Hippocampal formation (tissue), 2 donors: ENCODE data around the gene DPYSL4.
"Not testable (repeated sequence)": the region's sequence is repeated elsewhere in the genome, so short reads cannot be mapped to it uniquely, and the experiment has no call there.

Experiments used
- DNase-seq, 2 donors: peaks; one replicate each; lab custom pipeline; 2025; lab: John Stamatoyannopoulos, UW

DPYSL4 gene

DNA sequence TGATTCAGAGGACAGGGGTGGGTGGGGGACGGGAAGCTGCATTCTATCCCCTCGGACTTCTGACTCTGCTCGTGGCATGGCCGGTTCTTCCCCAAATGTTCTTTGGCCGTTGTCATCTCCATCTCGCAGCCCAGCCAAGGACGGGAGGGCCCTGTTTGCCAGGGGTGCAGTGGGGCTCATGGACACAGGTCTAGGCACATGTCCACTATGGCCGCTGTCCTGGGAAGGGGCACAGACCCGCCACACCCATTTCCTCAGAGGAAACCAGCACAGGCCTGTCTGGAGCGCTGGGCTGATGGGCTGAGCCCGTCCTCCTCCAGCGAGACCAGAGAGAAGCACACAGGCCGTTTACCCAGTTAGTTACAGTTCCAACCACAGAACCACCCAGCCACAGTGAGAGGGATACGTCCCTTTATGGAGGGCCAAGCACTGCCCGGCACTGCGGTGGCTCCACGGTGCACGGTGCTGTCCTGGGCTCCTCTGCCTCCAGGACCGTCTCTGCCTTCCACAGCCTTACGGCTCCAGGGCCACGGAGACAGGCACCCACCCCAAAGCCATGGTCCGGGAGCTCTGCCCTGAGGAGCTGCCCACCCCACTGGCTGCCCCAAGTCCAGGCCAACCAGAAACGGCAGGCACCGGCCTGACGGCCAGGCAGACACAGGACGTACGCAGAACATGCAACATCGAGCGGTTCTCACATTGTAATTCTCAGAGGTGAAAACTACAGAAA, 20.2 kb downstream of the DPYSL4 start:
- DNase-seq, result no peak

- no peak for DNase-seq
These were observed 21.1 kb downstream of the DPYSL4 start for GRCh38 chr10:132207536-132208461.

- no peak for DNase-seq
These were observed 21.8 kb downstream of the DPYSL4 start for GRCh38 chr10:132208462-132209050.

- no peak for DNase-seq
These were observed 22.4 kb downstream of the DPYSL4 start for GRCh38 chr10:132209130-132209529.

DNA sequence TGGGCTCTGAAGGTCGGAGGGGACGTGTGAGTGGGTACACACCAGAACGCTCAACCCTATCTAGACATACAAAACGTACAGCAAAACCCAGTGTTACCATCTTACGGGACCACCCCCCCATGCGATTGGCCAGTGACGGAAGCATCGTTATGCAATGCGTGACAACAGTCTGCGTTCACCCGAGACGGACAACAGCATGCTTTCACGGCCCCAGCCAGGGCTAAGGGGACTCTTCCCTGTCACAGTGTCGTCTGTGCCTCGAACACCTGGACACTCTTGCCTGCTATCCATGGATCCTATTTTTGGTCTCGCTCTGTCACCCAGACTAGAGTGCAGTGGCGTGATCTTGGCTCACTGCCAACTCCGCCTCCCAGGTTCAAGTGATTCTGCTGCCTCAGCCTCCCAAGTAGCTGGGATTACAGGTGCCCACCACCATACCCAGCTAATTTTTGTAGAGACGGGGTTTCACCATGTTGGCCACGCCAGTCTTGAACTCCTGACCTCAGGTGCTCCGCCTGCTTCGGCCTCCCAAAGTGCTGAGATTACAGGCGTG, 23.3 kb downstream of the DPYSL4 start:
- no peak for DNase-seq

DNA sequence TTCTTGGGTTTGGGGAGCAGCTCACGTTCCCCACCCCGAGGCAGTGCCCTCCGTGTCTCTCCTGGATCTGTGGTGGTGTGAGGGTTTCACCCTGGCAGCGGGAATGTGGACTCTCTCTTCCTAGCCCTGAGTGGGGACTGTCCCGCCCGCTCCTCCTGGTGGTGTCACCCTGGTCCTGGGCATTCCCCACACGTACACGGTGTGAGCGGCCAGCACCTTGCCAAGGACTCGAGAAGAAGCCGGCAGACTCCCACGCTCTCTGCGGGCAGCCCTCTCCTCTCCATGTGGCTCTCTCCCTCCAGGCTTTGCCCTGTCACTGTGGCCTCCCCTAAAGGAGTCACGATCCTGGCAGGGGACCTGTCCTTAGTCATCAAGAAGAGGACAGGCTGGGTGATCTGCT, 24.0 kb downstream of the DPYSL4 start:
- DNase-seq, result no peak

GRCh38 chr10:132211246-132211645, 24.5 kb downstream of the DPYSL4 start:
- no peak for DNase-seq

DNA sequence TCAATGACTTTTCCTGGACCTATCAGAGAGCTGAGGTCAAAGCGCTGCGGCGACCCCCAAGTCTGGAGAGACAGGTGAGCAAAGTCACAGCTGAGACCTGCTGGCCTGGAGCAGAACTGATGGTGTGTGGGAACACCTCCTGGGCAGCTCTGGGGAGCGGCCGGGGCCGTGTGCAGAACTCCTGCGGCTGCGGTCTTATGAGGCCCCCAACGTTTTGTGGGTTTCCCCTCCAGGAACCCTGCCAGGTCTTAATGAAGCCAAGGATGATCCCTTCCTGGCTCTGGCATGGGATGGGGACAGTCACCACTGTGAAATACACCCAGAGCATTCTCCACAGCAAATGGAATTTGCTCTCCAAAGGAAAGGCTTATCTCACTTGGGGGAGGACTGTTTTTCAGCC, 26.1 kb downstream of the DPYSL4 start:
- DNase-seq, result no peak

- no peak for DNase-seq
These were observed 27.2 kb downstream of the DPYSL4 start for GRCh38 chr10:132213917-132214316.

DNA sequence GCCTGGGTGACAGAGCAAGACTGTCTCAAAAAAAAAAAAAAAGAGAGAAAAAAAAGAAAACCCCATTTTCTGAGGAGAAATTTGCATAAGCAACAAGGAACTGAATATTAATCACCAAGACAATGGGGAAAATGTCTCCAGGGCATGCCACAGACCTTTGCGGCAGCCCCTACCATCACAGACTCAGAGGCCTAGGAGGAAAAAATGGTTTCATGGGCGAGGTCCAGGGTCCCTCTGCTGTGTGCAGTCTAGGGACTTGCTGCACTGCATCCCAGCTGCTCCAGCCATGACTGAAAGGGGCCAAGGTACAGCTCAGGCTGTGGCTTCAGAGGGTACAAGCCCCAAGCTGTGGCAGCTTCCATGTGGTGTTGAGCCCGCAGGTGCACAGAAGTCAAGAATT, 29.7 kb downstream of the DPYSL4 start:
- not testable (repeated sequence) for DNase-seq

GRCh38 chr10:132219486-132219885, 32.7 kb downstream of the DPYSL4 start:
- DNase-seq, result no peak

DNA sequence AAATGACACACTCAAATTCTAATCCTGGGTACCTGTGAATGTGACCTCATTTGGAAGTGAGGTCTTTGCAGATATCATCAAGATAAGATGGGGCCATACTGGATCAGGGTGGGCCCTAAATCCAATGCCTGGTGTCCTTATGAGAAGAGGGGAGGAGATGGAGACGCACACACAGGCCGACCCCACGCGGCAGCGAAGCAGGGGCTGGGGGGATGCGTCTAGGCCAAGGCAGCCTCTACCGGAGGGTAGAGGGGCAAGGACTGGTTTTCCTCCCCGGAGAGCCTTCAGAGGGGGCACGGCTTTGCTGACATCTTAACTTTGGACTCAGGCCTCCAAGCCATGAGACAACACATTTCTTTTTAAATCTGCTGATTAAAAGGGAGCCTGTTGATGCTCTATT, 33.3 kb downstream of the DPYSL4 start:
- DNase-seq, result no peak

DNA sequence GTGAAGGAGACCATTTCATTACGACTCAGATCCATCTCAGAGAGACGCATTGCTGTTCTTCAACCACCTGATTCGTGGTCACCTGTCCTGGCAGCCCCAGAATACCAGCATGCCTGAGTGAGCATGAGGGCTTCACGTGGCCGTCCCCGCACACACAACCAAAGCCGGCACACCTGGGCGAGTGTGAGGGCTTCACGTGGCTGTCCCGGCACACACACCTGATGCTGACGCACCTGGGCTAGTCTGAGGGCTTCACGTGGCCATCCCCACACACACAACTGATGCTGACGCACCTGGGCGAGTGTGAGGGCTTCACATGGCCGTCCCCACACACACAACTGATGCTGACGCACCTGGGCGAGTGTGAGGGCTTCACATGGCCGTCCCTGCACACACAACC, 34.2 kb downstream of the DPYSL4 start:
- not testable (repeated sequence) for DNase-seq

DNA sequence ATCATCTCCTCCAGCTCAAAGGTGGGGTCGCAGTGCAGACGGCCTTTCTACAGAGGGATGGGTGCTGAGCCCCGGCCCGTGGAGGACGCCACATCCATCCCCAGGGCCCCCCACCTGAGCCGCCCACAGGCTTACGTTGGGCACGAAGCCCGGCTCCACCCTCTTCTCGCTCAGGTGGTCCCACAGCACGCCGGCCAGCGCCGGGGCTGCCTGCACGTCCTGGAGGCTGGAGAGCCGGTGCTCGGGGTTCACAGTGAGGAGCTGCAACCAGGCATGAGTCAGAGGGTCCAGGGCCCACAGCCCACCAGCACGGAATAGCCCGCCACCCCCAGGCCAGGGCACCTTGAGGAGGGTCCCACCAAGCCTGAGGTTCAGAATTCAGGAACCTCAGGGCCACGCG, 36.0 kb downstream of the DPYSL4 start:
- DNase-seq, result no peak

- DNase-seq, result peak; percentile 59 to 70
These were observed 36.4 kb downstream of the DPYSL4 start for GRCh38 chr10:132223156-132223590.

GRCh38 chr10:132223611-132224342, 37.0 kb downstream of the DPYSL4 start:
- no peak for DNase-seq

GRCh38 chr10:132224343-132225072, 37.8 kb downstream of the DPYSL4 start:
- DNase-seq, result no peak

DNA sequence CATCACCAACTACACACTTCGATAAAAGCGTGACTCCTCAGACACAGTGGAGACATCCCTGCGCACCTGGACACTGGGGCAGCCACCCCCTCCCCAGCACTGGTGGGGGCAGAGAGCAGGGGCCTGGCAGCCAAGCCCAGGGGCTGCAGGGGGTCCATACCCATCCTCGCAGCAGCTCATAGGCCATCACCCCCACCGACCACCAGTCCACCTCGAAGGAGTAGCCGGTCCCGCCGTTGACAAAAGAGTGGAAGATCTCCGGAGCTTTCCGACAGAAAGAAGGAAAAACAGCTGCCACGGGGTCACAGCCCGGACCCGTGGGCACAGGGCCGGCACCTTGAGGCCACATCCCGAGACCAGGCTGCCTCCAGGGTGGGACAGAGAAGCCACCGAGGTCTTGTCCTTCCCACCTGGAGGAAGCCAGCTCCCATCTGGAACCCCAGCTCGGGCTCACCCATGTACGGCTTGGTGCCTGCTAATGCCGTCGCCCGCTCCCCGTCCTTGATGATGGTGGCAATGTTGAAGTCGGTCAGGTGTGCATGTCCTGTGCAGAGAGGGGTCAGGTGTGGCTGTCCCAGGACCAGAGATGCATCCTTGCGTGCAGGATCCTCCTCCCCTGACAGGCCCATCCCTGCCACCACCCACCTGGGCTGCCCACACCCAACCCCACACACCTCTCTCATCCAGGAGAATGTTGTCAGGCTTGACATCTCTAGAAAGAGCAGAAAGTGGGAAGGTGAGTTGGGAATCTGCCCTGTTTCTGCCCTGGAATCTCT, 38.5 kb downstream of the DPYSL4 start:
- DNase-seq, result no peak

- no peak for DNase-seq
These were observed 39.1 kb downstream of the DPYSL4 start for GRCh38 chr10:132225849-132226205.
